NCI-H1417 treated with DMSO at 0.1 percent for 48 hours (cell line): Measurements from ENCODE around the gene LRRC74B.

Experiments
- DNase-seq: peaks from one replicate; lab custom pipeline; 2025; lab: John Stamatoyannopoulos, UW

Gene LRRC74B

GRCh38 chr22:21104126-21104691, 58.5 kb downstream of the LRRC74B start:
- DNase-seq: no peak

- no peak for DNase-seq
Measured at GRCh38 chr22:21105294-21105693, 59.5 kb downstream of the LRRC74B start.

- no peak for DNase-seq
Measured at GRCh38 chr22:21106000-21106399, 60.3 kb downstream of the LRRC74B start.

GRCh38 chr22:21108379-21109115, 62.8 kb downstream of the LRRC74B start:
- no peak for DNase-seq
